B cell (primary cell): ENCODE data around the gene SPOCD1. TPM values are rescaled to one million over a fixed set of nuclear protein-coding genes. Genes with fewer than 3 reads are reported as not detected.
A peak's percentile ranks its signal among the peaks of the same experiment; 100 is the strongest.

ENCODE experiments used
- ATAC-seq: fragments of 200-7000 bp; cut with Tn5 transposase; one replicate; pipeline ENCODE4 v1.10.0; 2021; ENCODE audit warnings: low read depth, mild to moderate bottlenecking, moderate number of reproducible peaks, moderate library complexity
- CTCF ChIA-PET: fragments of 350-600 bp; sonication (Branson Sonifier 250); formaldehyde crosslinking; loops from one replicate; lab custom pipeline; 2021; ENCODE audit warnings: antibody characterized with exemption, inconsistent platforms; lab: Charles Lee
- POLR2A ChIA-PET: fragments of 350-600 bp; sonication (Branson Sonifier 250); formaldehyde crosslinking; loops from one replicate; lab custom pipeline; 2021; ENCODE audit warnings: antibody characterized with exemption; lab: Charles Lee
- DNase-seq: peaks from one replicate; pipeline ENCODE4 v3.0.0; 2013
- H2AFZ ChIP-seq: 2 replicates; pipeline ENCODE4 v1.6.1; 2012; ENCODE audit warnings: mild to moderate bottlenecking, low read depth, low read length; ENCODE audit not compliant: insufficient read depth, poor library complexity, severe bottlenecking
- H3K27ac ChIP-seq, 2 donors: 1 replicate in 1 of 2; 2 replicates in 1 of 2; pipeline ENCODE4 v1.5.1; 2012 to 2013; ENCODE audit warnings: low read length in 2 of 2, mild to moderate bottlenecking in 2 of 2, moderate library complexity in 1 of 2
- H3K27me3 ChIP-seq, 4 experiments: fragments of 200-600 bp in 1 of 4; sonication (generic) in 1 of 4; replicated peaks in 1 of 4; 1 replicate in 2 of 4; 2 replicates in 2 of 4; pipeline versions ENCODE4 v1.6.1 to v1.7.0; 2013 to 2016; ENCODE audit warnings: low read length in 3 of 4, mild to moderate bottlenecking in 2 of 4, mixed read lengths in 1 of 4, moderate library complexity in 1 of 4; ENCODE audit not compliant: insufficient read depth in 4 of 4, control insufficient read depth in 3 of 4; ENCODE audit errors: control extremely low read depth in 1 of 4
- H3K36me3 ChIP-seq, 2 experiments: replicated peaks in 1 of 2; 1 replicate in 1 of 2; 2 replicates in 1 of 2; pipeline versions ENCODE4 v1.6.1 to v1.7.1; 2013; ENCODE audit warnings: low read length in 1 of 2; ENCODE audit not compliant: insufficient read depth in 2 of 2, control insufficient read depth in 1 of 2; ENCODE audit errors: control extremely low read depth in 1 of 2, extremely low read depth in 1 of 2
- H3K4me1 ChIP-seq, 2 donors: fragments of 200-600 bp in 1 of 2; sonication (generic) in 1 of 2; 1 replicate in 1 of 2; 2 replicates in 1 of 2; pipeline versions ENCODE4 v1.5.1 to v1.6.1; 2013 to 2017; ENCODE audit warnings: low read length in 2 of 2; ENCODE audit not compliant: control insufficient read depth in 2 of 2, insufficient read depth in 2 of 2
- H3K4me2 ChIP-seq: replicated peaks from 2 replicates; pipeline ENCODE3; 2012; ENCODE audit warnings: mild to moderate bottlenecking, low read depth, low read length; ENCODE audit not compliant: poor library complexity, severe bottlenecking
- H3K4me3 ChIP-seq, 5 experiments: fragments of 200-600 bp in 1 of 5; sonication (generic) in 1 of 5; 1 replicate in 3 of 5; 2 replicates in 2 of 5; pipeline versions ENCODE4 v1.5.1 to v1.7.0; 2011 to 2016; ENCODE audit warnings: low read length in 4 of 5, mild to moderate bottlenecking in 4 of 5, low read depth in 2 of 5, control low read depth in 1 of 5, moderate library complexity in 1 of 5; ENCODE audit not compliant: insufficient read depth in 1 of 5; ENCODE audit errors: control extremely low read depth in 1 of 5, extremely low read depth in 1 of 5
- H3K79me2 ChIP-seq: fragments of 200-600 bp; sonication (generic); one replicate; pipeline ENCODE4 v1.6.0; 2016; ENCODE audit warnings: low read length; ENCODE audit not compliant: control insufficient read depth, insufficient read depth
- H3K9ac ChIP-seq: fragments of 200-600 bp; sonication (generic); 2 replicates; pipeline ENCODE4 v1.6.1; 2017; ENCODE audit warnings: mild to moderate bottlenecking, low read length, moderate library complexity
- H3K9me3 ChIP-seq, 3 donors: one replicate each; pipeline versions ENCODE4 v1.6.1 to v1.7.1; 2013; ENCODE audit warnings: low read length in 2 of 3; ENCODE audit not compliant: control insufficient read depth in 2 of 3, insufficient read depth in 1 of 3; ENCODE audit errors: control extremely low read depth in 1 of 3
- H4K20me1 ChIP-seq: 2 replicates; pipeline ENCODE4 v1.6.0; 2012; ENCODE audit warnings: mild to moderate bottlenecking, low read length; ENCODE audit not compliant: insufficient read depth, control insufficient read depth, poor library complexity, severe bottlenecking
- H3K27ac Mint-ChIP-seq: one replicate; pipeline ENCODE4 v1.8.0; 2021; ENCODE audit warnings: mixed read lengths
- H3K27me3 Mint-ChIP-seq: one replicate; pipeline ENCODE4 v1.8.0; 2021; ENCODE audit warnings: mixed read lengths
- H3K4me1 Mint-ChIP-seq: one replicate; pipeline ENCODE4 v1.8.0; 2021; ENCODE audit warnings: mixed read lengths
- H3K4me3 Mint-ChIP-seq: one replicate; pipeline ENCODE4 v1.8.0; 2021; ENCODE audit warnings: mixed read lengths
- H3K9me3 Mint-ChIP-seq: one replicate; pipeline ENCODE4 v1.8.0; 2022; ENCODE audit warnings: mixed read lengths; ENCODE audit not compliant: insufficient read depth
- CTCF ChIP-seq: fragments of 200-600 bp; IDR thresholded peaks from one replicate; pipeline ENCODE4 v1.8.0; 2022; ENCODE audit warnings: antibody characterized with exemption, mild to moderate bottlenecking
- EZH2 ChIP-seq: IDR thresholded peaks from 2 replicates; pipeline ENCODE4 v1.6.1; 2012; ENCODE audit warnings: borderline replicate concordance, low read depth, mild to moderate bottlenecking, moderate library complexity, low read length; ENCODE audit not compliant: insufficient read depth, poor library complexity, severe bottlenecking
- WGBS: methylation state at CpG from one replicate; pipeline ENCODE4 v1.1.5; 2013; ENCODE audit warnings: missing lambda C conversion rate; ENCODE audit not compliant: insufficient coverage; 5-methylcytosine and 5-hydroxymethylcytosine counted together
- intact Hi-C: fragments of 100-400 bp; cut with micrococcal nuclease; formaldehyde crosslinking; loops from one replicate; pipeline ENCODE4 v1.10.0; 2022
- polyA plus RNA-seq: library from polyadenylated mRNA; depleted of rRNA; stranded (reverse); fragments of >200 nt; gene quantifications from 2 replicates; pipeline ENCODE4 v1.2.3, GENCODE V29; 2012
- total RNA-seq, 2 donors: library from RNA; stranded (reverse); fragments of 120-200 nt in 1 of 2; gene quantifications; 1 replicate in 1 of 2; 2 replicates in 1 of 2; pipeline versions ENCODE4 v1.2.3 to v1.2.4, GENCODE V29; 2013 to 2022

SPOCD1 gene
- total and polyA plus RNA-seq, 2 donors (not counting 1 experiment from before 2014, with no cell fraction given): not detected

- no peaks in the 10 kb centered on the region for H3K79me2 ChIP-seq
- peak; percentile 39 for DNase-seq
- intact Hi-C loops: loop anchor here (2.0 kb wide), 1 partner anchor 15 kb away; no protein-coding TSS in a partner anchor
- ChIA-PET POLR2A (interaction anchor here (0.6 kb wide), 1 partner anchor 363 kb away, joined by 6 read pairs; the partner anchor contains the start of gene KPNA6), CTCF (interaction anchor here (0.6 to 2.1 kb wide), 7 partner anchors 18 to 218 kb away, joined by 3 to 15 read pairs (median 4); no protein-coding TSS in a partner anchor)
- Mint-ChIP-seq H3K4me1 (peaks cover 45% of the 10 kb centered on the region), H3K9me3 (no peaks in the 10 kb centered on the region), H3K27me3 (peaks cover 3% of the 10 kb centered on the region), H3K4me3 (no peak overlapping the region), H3K27ac (peak overlapping the region; percentile 87)
- ATAC-seq: peak; percentile 34
- peak overlapping the region; percentile 19 for H3K9ac ChIP-seq
- H3K9me3 ChIP-seq: peaks cover 0 to 2% (median 0%) of the 10 kb centered on the region in 3 donors
- peaks cover 23 to 36% of the 10 kb centered on the region in 2 donors for H3K4me1 ChIP-seq
- no peak overlapping the region for H3K4me3 ChIP-seq
- 54% methylated on average over 4 of the region's 4 CpGs for WGBS
- H3K27me3 ChIP-seq: peaks cover 0 to 8% (median 2%) of the 10 kb centered on the region in 4 experiments
- H3K36me3 ChIP-seq: no peaks in the 10 kb centered on the region
- peak; percentile 44 for TF ChIP-seq CTCF
- no peak for TF ChIP-seq EZH2
- H2AFZ ChIP-seq: no peak overlapping the region
- H3K27ac ChIP-seq: peak overlapping the region; percentile 28 to 29
- H3K4me2 ChIP-seq: peak overlapping the region; percentile 65
- no peaks in the 10 kb centered on the region for H4K20me1 ChIP-seq
These were observed 70.5 kb downstream of the SPOCD1 start for GRCh38 chr1:31745096-31745945.
